ENCODE results near the gene OR9Q1.
"Not testable (repeated sequence)": the region's sequence is repeated elsewhere in the genome, so short reads cannot be mapped to it uniquely, and the experiment has no call there.

OR9Q1 gene

DNA sequence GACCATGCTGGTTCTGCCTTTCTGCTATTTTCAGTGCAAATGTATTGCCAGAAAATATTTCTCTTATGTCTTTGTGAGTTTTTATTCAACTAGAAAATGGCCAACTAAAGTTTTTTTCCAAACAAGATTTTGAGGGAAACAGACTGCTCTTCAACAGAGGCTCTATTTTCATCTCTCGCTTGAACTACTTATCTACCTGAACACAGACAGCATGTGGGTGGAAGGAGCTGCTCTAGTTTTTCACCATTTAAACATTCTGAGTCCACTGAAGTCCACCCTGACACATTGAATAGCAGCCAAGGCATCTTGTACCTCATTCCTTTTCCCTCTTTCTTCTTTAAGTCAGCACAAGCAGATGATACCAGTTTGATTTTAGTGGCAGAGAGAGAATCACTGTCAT lies 111.5 kb downstream of the OR9Q1 start:
- no peak for DNase-seq (ENCODE audit: low read depth)

- no peak for DNase-seq (ENCODE audit: low read depth)
Measured at GRCh38 chr11:58142761-58143160, 119.1 kb downstream of the OR9Q1 start.

DNA sequence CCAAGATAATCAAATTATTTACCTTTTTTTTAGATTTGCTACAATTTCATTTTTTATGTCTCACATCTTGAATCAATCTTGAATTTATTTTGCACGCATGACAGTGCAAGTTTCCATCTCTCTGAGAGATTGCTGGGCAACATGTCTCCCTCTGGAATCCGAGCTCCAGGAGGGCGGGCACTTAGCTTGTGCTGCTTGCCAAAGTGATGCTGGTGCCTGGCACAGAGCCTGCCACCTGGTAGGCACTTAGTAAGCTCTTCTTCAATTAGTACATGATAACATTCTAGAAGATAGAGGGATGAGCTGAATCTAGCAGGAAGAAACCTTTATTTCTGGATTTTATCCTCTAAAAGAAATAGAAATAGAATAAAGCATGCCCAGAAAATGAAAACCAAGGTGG lies 129.1 kb downstream of the OR9Q1 start:
- no peak for DNase-seq (ENCODE audit: low read depth)

DNA sequence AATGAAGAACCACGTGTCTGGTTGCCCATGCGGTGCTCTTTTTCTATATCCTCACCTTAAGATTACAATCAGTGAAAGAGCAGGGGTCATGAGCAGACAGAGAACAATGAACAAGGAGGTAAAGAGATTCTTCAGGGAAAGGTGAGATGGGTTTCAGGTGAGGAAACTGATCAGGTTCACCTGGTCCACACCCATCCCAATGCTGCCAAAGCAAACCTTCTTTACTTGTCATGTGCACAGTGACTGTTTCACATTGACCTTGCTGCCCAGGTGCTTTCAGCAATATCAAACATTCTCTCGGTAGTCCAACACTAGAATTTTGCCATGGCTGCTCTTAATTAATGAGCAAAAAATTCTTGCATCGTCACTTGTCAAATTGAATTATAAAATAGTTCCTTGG lies 140.7 kb downstream of the OR9Q1 start:
- no peak for DNase-seq (ENCODE audit: low read depth)

DNA sequence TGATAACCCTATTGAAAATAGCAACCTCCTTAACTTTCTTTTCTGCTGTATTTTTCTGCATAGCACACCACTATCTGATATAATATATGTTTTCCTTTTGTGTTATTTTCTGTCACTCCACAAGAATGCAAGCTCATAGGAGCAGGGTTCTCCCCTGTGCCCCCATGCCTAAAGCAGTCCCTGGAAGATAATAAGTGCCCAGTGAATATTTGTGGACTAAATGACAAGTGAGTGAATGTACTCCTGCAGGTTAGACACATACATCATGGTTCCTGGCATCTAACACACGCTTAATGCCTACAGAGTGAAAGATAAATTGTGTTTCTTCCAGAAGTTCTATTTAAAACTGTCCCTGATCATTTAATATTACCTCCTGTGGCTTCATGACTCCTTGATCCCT lies 141.3 kb downstream of the OR9Q1 start:
- DNase-seq (ENCODE audit: low read depth): no peak

DNA sequence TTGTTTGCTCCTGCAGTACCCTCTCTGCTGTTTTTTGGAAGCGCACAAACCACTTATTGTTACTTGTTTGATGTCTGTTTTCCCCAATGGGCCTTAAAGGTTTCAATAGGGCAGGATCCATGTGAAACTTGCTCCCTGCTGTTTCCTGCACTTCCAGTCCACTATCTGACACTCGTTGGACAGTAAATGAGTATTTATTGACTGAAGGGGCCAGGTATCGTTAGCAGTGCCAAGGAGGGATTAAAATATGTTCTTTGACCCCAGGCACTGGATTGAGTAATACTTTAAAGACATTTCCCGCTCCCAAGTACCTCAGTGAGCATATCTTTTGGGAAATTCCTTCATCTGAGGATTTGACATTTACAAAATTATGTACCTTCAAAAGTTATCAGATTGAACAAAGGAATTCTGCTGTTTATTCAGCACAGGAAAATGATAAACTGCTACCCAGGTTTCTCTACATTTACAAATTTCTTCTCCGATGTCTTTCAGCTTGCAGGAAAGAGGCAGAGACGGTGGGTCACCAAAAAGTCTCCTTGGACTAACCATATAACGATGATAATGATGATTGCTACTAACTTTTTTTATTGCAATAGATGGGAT lies 141.9 kb downstream of the OR9Q1 start:
- no peak for DNase-seq (ENCODE audit: low read depth)

GRCh38 chr11:58177409-58178054 lies 153.9 kb downstream of the OR9Q1 start:
- no peak for DNase-seq (ENCODE audit: low read depth)

GRCh38 chr11:58178444-58178843 lies 154.8 kb downstream of the OR9Q1 start:
- DNase-seq (ENCODE audit: low read depth): no peak

GRCh38 chr11:58179648-58180047 lies 156.0 kb downstream of the OR9Q1 start:
- no peak for DNase-seq (ENCODE audit: low read depth)

GRCh38 chr11:58186938-58187337 lies 163.3 kb downstream of the OR9Q1 start:
- DNase-seq (ENCODE audit: low read depth): no peak

DNA sequence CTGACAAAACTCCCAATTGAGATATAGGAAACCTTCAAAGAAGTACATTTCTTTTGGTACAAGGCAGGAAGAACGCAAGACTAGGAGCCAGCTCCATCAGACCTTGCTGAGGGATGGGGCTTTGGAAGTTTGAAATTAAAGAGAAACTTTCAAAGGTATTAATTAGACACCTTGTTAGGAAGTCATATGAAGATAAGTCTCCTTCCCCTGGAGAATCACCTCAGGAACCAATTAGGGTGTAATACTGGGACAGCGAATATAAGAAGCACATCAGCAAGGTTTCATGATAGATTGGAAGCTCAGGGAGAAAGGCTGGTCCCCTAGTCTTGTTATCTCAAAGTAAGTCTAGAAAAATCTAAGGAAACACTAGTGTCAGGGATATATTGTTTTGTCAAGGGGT lies 165.1 kb downstream of the OR9Q1 start, which contains the start of gene OR9Q2:
Gene OR9Q2, plus strand, starts transcription at position 301 of the 400 bp plus-strand sequence. CDS start 1,421 bp downstream, outside the sequence.
- no peak for DNase-seq (ENCODE audit: low read depth)

DNA sequence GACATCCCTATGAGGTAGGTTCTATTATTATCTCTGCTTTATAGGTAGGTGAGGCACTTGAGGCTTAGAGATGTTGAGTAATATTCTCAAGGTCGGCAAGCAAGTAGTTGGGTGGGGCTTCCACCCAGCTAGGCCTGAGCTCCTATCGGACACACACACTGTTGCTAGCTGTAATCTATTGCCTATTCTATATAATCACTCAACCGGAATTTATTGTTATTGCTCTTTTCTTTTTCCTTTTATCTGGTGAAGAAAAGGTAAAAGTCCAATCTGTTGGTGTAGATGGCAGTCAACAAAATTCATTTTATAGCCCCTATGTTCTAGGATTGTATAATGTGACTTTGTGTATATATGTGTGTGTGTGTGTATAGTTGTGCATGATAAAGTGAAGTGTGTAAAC lies 168.5 kb downstream of the OR9Q1 start:
- DNase-seq (ENCODE audit: low read depth): no peak

DNA sequence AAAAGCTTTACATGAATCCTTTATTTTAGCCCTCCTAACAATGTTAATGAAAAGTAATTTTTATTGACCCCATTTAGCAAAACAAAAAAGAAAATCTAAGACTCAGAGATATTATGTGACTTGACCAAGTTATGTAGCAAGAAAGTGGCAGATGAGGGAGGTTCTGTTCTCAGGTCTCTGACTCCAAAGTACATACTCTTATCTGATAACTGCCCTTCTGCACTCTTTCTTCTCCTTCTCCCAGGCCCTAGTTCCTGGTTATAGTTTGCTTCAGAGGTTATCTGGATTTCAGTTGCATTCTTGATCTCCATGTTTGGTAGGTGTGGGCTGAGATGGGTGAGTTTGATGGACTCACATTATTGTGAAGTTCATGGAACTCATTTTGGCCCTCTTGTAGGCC lies 169.7 kb downstream of the OR9Q1 start:
- DNase-seq (ENCODE audit: low read depth): no peak

DNA sequence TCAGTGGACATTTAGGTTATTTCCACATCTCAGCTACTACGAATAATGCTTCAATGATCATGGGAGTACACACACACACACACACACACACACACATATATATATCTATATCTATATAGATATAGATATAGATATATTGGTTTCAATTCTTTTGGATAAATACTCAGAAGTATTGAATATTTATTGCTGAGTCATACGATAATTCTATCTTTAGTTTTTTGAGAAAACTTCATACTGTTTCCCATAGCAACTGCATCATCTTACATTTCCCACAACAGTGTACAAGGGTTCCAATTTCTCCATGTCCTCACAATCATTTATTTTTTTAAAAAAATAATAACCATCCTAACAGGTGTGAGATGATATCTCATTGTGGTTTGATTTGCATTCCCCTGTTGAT lies 172.3 kb downstream of the OR9Q1 start:
- DNase-seq (ENCODE audit: low read depth): no peak

GRCh38 chr11:58199271-58199670 lies 175.6 kb downstream of the OR9Q1 start:
- DNase-seq (ENCODE audit: low read depth): no peak

- no peak for DNase-seq (ENCODE audit: low read depth)
Measured at GRCh38 chr11:58204042-58204441, 180.4 kb downstream of the OR9Q1 start, which contains the start of gene OR1S2. Gene OR1S2, minus strand, starts transcription at chr11:58204142. Its CDS starts 0 bp downstream, at chr11:58204142.

GRCh38 chr11:58212420-58212819 lies 188.7 kb downstream of the OR9Q1 start, which contains the start of gene OR1S1:
Gene OR1S1, plus strand, starts transcription at chr11:58212720.
- not testable (repeated sequence) for DNase-seq (ENCODE audit: low read depth)

DNA sequence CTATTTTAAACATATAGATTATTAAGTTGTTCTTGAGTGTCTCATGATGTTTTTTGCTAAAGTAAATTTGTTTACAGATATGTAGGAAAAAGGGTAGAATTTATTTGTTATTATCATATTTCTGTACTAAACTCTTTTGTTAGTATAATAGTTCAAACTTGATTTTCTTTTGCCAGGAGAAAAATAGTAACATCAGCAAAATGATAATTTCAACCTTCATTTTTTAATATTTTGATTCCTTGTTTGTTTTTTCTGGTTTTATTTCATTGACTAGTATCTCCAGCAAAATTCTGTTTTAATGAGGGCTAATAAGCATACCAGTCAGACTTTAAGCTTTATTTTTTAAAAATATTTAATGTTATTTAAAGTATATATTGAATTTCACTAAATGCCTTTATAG lies 192.8 kb downstream of the OR9Q1 start:
- DNase-seq (ENCODE audit: low read depth): no peak

DNA sequence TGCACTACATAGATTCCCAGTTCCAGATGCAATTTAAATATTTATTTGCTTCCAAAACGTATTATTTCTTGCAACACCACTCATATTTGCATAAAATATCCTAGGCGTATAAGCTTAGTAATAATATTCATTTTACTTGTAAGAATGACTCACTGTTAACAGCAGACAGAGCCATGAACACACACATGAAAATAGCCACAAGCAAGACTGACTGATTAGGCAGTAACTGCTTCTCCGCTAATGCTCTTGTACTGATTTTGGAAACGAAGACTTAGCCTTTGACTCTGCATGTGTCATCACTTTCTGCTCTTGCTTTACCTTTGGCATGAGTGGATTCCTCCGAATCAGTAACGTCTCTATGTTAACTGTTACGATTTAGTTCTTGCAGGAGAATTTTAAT lies 199.0 kb downstream of the OR9Q1 start:
- DNase-seq (ENCODE audit: low read depth): peak; percentile 1

GRCh38 chr11:58227956-58228615 lies 204.4 kb downstream of the OR9Q1 start:
- DNase-seq (ENCODE audit: low read depth): no peak

Data from amniotic epithelial cell (primary cell).